Mesenteric fat pad (tissue), 1 donor: ENCODE results near the gene EXOC2. TPM values are rescaled to one million over a fixed set of nuclear protein-coding genes. Genes with fewer than 3 reads are reported as not detected.

Experiments
- DNase-seq: peaks from one replicate; pipeline ENCODE4 v3.0.0-alpha.2; 2020; ENCODE audit warnings: low spot score
- total RNA-seq: library from RNA; stranded (reverse); fragmentation: NEBNext Ultra II Directional; extraction: Animal tissue kit (Norgen Biotek cat#: 25700); gene quantifications from one replicate; pipeline ENCODE4 v1.2.1, GENCODE V29; 2021
- donor health status: DM: yes; HTN: yes; CAD: no.

Gene EXOC2
- total RNA-seq, 1 donor from 2014 or later, result 15.3 TPM

DNA sequence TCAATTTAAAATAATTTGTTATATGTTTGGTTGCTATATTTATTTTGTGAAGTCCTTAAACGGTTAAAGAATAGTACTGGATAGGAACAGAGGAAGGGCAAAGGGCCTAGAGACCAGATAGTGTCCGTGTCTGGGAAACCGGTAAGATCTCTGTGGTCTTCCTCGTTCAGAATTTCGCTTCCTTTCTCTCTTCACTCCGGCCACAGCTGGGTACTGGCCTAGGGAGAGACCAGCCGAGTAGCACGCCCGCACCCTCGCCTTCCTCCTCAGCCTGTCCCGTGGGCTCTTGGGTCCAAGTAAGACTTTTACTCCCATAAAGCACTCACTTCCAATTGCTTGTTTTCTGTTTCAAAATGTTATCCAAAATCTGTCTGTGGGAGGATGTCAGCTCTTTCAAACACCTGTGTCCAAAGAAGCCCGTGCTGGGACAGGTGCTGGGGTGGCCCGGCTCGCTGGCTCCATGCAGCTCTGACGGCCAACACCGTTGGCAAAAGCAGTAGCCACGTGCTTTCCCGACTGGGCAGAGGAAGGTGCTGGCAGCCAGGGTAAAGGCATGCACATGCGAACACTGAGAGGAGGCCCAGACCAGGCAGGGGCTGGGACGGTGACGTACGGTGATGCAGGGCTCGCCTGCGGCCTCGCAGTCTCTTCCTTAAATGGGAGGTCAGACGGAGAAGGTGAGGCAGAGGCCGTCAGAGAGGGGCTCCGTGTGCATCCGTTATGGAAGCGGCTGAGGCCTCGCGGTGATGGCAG is 189.2 kb downstream of the EXOC2 start:
- no peak for DNase-seq

GRCh38 chr6:502761-503160 is 190.2 kb downstream of the EXOC2 start:
- DNase-seq, result no peak

DNA sequence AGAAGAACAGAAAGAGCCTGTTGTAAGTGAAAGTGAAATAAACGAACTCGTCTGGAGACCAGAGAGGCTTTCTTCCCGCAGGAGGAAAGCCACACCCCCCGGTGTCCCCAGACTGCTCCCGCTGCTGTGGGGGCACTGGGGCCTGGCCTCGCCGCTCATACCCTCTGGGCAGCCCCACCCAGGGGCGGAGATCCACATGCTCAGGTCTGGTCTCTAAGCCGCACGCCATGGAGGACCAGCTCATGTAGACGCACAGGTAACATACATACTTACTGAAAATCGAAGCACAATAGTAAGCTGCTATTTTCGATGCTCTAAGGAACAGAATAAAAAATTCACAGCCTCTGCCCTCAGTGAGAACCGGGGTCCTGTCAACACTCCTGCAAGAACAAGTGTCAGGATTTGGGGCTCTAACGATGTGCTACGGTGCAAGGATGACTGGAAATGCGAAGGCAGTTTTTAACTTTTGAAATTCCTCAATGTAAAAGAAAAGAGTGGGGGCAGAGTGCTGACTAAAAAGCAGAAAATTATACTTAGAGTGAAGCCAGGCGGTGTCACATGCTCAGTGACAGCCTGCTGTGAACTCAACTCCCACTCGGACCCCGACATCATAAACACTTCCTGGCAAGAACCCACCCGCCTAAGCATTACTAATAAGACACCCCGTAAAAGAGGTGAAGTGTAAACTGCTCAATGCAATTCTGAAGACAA is 190.9 kb downstream of the EXOC2 start:
- DNase-seq, result no peak

GRCh38 chr6:499617-500016 is 193.3 kb downstream of the EXOC2 start:
- no peak for DNase-seq

GRCh38 chr6:498795-499231 is 194.1 kb downstream of the EXOC2 start:
- no peak for DNase-seq

GRCh38 chr6:497258-497657 is 195.7 kb downstream of the EXOC2 start:
- no peak for DNase-seq

DNA sequence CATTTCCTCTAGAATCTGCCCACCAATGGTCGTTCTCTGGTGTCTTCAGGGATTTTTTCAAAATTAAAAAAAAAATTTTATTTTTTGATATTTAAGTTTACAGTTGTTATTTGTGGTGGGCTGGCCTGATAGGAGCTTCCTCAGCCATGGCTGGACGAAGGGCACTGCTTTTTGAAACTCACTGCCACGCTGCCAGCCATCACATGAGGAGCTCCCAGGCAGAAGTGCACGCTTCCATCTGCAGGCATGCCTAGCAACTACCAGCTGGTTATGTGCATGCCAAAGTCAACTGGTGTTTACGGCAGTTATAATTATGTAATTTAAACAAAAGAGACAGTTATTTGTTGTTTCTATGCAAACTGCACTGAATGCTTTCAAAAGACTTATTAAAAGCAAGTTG is 196.3 kb downstream of the EXOC2 start:
- no peak for DNase-seq

GRCh38 chr6:494394-494793 is 198.5 kb downstream of the EXOC2 start:
- no peak for DNase-seq

DNA sequence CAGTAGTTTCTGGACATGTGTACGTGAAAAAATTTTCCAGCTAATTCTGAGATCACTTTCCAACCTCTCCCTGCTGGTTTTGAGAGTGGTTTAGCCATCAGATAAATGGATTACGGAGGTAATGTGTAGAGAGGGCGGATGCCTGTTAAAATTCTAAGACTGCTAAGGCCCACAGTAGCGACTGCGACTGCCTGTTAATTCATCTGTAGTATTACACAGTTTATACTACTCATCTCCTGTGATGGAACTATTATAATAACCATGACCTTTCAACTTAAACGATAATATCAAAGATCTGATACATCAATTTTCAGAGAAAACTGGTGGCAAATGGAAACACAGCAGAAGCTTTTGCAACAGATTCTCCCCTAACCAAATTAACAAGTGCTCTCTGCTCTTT is 199.1 kb downstream of the EXOC2 start:
- DNase-seq, result no peak

- DNase-seq, result no peak
Measured at GRCh38 chr6:492816-493414, 200.0 kb downstream of the EXOC2 start.

- no peak for DNase-seq
Measured at GRCh38 chr6:492178-492577, 200.8 kb downstream of the EXOC2 start.

GRCh38 chr6:491233-491632 is 201.7 kb downstream of the EXOC2 start:
- DNase-seq, result no peak

DNA sequence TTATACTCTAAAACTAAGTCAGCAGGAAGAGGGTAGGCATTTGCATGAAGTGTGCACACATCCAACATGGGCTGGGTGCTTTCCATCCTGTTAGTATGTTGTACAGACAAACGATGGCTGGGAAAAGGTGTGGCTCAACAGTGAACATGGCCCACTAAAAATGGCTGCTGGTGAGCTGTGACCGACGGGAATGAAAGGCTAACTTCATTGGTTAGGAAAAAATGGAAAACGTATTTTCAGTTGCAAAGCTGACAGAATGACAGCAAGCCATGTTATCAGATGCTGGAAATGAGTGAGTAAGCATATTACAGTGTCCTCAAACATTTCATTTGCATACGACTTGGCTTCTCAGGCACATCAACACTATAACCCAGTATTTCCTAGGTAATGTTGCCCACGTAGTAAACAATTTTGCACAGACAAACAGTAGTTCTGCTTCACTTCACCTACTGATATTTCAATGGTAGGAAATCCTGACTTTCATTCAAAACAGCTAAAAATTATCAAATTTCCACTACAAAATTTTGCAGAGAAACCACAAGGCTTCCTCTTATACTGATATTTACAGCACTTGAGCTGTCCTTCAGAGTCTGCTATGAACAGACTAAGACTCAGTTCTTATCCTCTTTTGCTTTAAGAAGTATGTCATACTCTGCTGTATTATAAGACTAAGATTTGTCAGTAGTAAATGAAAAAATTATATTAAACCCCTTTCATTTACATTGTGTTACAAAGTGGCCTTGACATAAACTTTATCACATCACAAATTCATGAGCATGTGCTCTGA is 202.5 kb downstream of the EXOC2 start:
- DNase-seq, result no peak

- no peak for DNase-seq
Measured at GRCh38 chr6:489762-490161, 203.2 kb downstream of the EXOC2 start.

GRCh38 chr6:489001-489400 is 203.9 kb downstream of the EXOC2 start:
- no peak for DNase-seq

DNA sequence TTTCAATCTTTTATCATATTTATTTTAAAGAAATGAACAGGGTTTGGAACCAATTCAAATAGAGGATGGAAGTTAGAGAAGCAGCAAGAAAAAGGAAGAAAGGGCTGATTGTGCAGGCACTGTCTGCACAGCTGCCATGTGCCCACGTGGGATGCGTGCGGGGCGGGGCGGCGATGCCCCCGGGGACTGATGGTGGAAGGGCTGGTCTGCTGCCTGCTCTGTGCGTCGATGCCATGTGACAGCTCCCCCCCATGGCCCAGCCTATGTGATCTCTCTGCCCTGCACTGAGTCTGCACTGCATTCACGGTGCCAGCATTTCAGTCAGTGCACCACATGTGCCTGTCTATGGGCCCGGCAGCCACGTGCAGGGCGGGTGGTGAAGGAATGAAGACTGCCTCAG is 205.0 kb downstream of the EXOC2 start:
- no peak for DNase-seq

DNA sequence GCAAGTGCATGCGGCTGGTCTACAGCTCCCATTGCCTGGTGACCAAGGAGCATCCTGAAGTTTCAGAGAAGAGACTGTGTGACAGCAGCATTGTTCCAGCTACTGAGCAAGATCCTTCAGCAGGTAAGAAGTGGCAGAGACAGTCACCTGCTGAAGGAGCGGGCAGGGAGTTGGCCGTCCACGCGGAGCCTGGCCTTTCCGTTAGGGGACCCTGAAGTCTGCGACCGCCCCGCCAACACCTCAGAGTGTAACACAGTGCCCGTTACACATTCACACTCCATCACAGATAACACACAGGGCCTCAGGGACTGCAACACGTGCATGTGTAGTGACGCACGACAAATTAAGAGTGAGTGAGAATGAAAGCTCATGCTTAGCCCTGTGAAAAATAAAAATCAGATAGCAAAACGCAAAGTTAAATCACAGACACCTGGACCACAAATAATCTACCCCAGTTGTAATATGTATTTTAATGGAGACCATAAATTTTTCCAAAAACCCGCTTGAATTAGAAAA is 207.2 kb downstream of the EXOC2 start:
- DNase-seq, result no peak

DNA sequence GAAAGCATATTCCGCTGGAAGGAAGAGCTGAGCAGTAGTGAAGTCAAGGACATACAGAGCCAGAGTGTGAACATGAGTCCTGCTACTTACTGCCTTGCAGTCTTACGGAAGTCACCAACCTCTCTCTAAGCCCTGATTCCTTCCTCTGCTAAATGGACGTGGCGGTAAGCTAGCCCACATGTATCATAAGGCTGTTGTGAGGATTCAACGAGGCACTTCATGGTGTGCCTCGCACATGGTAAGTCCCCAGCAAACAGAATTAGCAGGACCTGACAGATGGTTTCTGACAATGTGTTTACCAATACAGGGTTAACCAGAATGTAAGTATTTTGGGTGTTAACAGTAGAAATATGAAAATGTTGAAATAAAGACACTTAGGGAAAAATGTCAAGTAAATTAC is 208.2 kb downstream of the EXOC2 start:
- DNase-seq, result no peak

GRCh38 chr6:484086-484745 is 208.7 kb downstream of the EXOC2 start:
- no peak for DNase-seq

GRCh38 chr6:475314-475713 is 217.6 kb downstream of the EXOC2 start:
- DNase-seq, result no peak
